Duodenal mucosa (tissue), 2 donors: ENCODE measurements around the gene ZCCHC14.

Experiments used
- H3K27ac ChIP-seq: one replicate; pipeline ENCODE4 v1.7.0; 2013; ENCODE audit warnings: low read depth, low read length
- H3K27me3 ChIP-seq, 2 donors: one replicate each; pipeline ENCODE4 v1.7.0; 2013; ENCODE audit warnings: low read length in 2 of 2, control low read depth in 1 of 2; ENCODE audit not compliant: insufficient read depth in 2 of 2, control insufficient read depth in 1 of 2
- H3K36me3 ChIP-seq, 2 donors: one replicate each; pipeline ENCODE4 v1.7.0; 2013; ENCODE audit warnings: low read length in 2 of 2, control low read depth in 1 of 2; ENCODE audit not compliant: insufficient read depth in 2 of 2, control insufficient read depth in 1 of 2
- H3K4me1 ChIP-seq, 2 donors: one replicate each; pipeline ENCODE4 v1.7.0; 2013; ENCODE audit warnings: low read length in 2 of 2, control low read depth in 1 of 2; ENCODE audit not compliant: insufficient read depth in 2 of 2, control insufficient read depth in 1 of 2
- H3K4me3 ChIP-seq, 2 donors: one replicate each; pipeline ENCODE4 v1.7.0; 2013; ENCODE audit warnings: low read length in 2 of 2, low read depth in 1 of 2
- H3K9ac ChIP-seq, 2 donors: one replicate each; pipeline ENCODE4 v1.7.0; 2013; ENCODE audit warnings: low read length in 2 of 2, low read depth in 1 of 2
- H3K9me3 ChIP-seq, 2 donors: one replicate each; pipeline ENCODE4 v1.7.0; 2013; ENCODE audit warnings: low read length in 2 of 2, control low read depth in 1 of 2; ENCODE audit not compliant: control insufficient read depth in 1 of 2

Gene ZCCHC14

DNA sequence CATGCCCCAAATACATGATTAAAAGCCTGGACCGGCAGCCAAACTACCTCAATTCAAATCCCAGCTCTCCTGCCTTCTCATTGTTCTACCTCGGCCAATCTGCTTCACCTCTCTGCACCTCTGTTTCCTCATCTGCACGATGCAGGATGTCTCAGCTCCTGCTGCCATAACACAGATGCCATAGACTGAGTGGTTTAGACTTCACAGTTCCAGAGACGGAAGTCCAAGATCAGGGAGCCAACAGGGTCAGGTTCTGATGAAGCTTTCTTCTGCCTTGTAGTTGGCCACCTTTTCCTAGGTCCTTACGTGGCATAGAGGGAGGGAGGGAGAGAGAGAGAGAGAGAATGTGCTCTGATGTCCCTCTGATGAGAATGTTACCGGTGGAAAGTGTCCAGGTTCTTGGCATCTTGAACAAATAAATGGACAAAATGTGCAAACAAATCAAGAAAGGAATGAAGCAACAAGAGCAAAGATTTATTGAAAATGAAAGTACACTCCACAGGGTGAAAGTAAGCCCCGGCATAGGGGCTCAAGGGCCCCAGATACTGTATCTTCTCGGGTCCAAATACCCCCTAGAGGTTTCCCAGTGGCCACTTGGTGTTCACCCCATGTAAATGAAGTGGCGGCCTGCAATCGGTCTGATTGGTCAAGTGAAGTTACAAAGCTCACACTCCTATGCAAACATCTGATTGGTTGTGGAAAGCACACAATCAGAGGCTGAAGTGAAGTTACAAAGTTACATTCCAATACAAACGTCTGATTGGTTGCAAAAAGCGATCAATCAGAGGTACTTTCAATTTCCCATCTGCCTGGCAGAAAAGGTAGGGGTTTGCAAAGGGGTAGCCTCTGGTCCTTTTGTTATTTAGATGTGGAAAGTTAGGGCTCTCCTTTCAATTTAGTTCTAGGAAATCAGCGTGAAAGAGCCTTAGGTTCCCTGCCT lies 43.3 kb upstream of the ZCCHC14 start:
- Histone ChIP-seq H3K36me3 (no peaks in the 10 kb centered on the region), H3K9ac (no peak overlapping the region), H3K9me3 (peaks cover 6 to 9% of the 10 kb centered on the region in 2 donors), H3K27ac (no peak overlapping the region), H3K27me3 (peaks cover 0 to 5% of the 10 kb centered on the region in 2 donors), H3K4me1 (peaks cover 0 to 8% of the 10 kb centered on the region in 2 donors), H3K4me3 (no peak overlapping the region)

DNA sequence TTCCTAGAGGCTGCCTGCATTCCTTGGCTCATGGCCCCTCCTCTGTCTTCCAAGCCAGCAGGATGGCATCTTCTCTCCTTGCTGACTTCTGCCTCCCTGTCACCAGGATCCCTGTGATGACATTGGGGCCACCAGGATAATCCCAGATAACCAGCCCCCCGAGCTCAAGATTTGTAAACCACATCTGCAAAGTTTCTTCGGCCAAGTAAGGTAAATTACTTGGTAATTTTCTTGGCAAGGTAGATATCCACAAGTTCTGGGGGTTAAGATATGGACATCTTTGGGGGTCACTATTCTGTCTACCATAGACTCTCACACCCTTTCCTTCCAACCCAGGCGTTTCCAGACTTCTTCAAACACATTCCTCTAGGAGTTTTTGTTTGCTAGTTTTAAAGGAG lies 42.6 kb upstream of the ZCCHC14 start:
- no peaks in the 10 kb centered on the region for H3K27me3 ChIP-seq
- H3K4me3 ChIP-seq = no peak overlapping the region
- peaks cover 0 to 8% of the 10 kb centered on the region in 2 donors for H3K4me1 ChIP-seq
- peaks cover 6 to 9% of the 10 kb centered on the region in 2 donors for H3K9me3 ChIP-seq
- no peaks in the 10 kb centered on the region for H3K36me3 ChIP-seq
- H3K27ac ChIP-seq = no peak overlapping the region
- no peak overlapping the region for H3K9ac ChIP-seq

DNA sequence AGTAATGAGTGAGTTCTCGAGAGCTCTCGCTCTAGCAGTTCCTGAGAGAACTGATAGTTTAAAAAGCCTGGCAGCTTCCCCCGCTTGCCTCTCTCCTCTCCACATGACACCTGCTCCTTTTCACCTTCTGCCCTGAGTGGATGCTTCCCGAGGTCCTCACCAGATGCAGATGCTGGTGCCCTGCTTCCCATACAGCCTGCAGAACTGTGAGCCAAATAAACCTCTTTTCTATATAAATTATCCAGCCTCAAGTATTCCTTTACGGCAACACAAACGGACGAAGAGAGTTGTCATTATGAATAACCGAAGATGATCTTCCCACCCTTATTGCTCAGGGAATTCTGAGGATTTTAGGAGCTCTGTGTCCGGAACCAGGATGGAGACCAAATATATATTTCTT lies 41.9 kb upstream of the ZCCHC14 start:
- H3K9ac ChIP-seq = no peak overlapping the region
- H3K36me3 ChIP-seq = no peaks in the 10 kb centered on the region
- peaks cover 0 to 5% of the 10 kb centered on the region in 2 donors for H3K4me1 ChIP-seq
- peaks cover 6 to 9% of the 10 kb centered on the region in 2 donors for H3K9me3 ChIP-seq
- no peak overlapping the region for H3K27ac ChIP-seq
- H3K27me3 ChIP-seq = no peaks in the 10 kb centered on the region
- no peak overlapping the region for H3K4me3 ChIP-seq

DNA sequence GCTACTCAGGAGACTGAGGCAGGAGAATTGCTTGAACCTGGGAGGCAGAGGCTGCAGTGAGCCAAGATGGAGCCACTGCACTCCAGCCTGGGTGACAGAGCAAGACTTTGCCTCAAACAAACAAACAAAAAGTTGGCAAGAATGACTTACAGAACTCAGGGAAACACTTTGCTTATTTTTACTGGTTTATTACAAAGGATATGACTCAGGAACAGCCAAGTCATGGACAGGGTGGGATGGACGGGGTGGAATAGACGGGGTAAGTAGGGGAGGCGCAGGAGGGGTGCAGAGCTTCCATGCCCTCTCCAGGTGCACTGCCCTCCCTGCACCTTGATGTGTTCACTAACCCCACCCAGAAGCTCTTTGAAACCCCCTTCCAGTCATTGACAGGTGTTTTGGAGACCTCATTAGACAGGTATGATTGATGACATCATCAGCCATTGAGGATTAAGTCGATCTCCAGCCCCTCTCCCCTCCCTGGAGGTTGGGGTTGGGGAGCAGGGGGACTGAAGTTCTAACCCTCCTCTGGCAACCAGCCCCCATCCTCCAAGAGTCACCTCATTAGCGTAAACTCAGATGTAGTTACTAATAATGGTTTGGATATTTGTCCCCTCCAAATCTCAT lies 41.3 kb upstream of the ZCCHC14 start:
- H3K27ac ChIP-seq = no peak overlapping the region
- H3K9ac ChIP-seq = no peak overlapping the region
- H3K9me3 ChIP-seq = peaks cover 6 to 9% of the 10 kb centered on the region in 2 donors
- H3K36me3 ChIP-seq = no peaks in the 10 kb centered on the region
- peaks cover 5 to 6% of the 10 kb centered on the region in 2 donors for H3K4me1 ChIP-seq
- no peaks in the 10 kb centered on the region for H3K27me3 ChIP-seq
- H3K4me3 ChIP-seq = no peak overlapping the region

DNA sequence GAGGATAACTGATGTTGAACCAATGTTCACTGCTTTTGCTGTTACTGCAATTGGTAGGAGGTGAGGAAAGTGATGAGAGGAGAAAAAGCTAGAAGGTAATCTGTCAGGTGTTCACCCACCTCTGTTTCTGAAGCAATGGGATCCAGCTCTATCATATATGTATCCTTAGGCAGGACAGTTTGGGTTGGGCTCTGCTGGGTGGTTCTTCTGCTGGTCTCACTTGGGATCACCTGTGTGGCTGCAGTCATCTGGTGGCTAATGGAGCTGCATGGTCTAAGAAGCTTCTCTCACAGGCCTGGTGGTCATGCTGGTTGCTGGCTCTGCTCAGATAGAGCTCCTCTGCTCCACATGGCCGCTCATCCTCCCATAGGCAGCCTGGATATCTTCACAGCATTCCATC lies 40.2 kb upstream of the ZCCHC14 start:
- Histone ChIP-seq H3K4me3 (no peak overlapping the region), H3K36me3 (no peaks in the 10 kb centered on the region), H3K27ac (no peak overlapping the region), H3K9me3 (peaks cover 6 to 9% of the 10 kb centered on the region in 2 donors), H3K4me1 (peaks cover 8 to 14% of the 10 kb centered on the region in 2 donors), H3K27me3 (no peaks in the 10 kb centered on the region), H3K9ac (no peak overlapping the region)

- H3K9me3 ChIP-seq = peaks cover 6 to 9% of the 10 kb centered on the region in 2 donors
- H3K4me3 ChIP-seq = no peak overlapping the region
- no peaks in the 10 kb centered on the region for H3K36me3 ChIP-seq
- H3K9ac ChIP-seq = no peak overlapping the region
- H3K4me1 ChIP-seq = peaks cover 8 to 14% of the 10 kb centered on the region in 2 donors
- H3K27me3 ChIP-seq = no peaks in the 10 kb centered on the region
- no peak overlapping the region for H3K27ac ChIP-seq
Observed at GRCh38 chr16:87531418-87531817, 38.6 kb upstream of the ZCCHC14 start.

DNA sequence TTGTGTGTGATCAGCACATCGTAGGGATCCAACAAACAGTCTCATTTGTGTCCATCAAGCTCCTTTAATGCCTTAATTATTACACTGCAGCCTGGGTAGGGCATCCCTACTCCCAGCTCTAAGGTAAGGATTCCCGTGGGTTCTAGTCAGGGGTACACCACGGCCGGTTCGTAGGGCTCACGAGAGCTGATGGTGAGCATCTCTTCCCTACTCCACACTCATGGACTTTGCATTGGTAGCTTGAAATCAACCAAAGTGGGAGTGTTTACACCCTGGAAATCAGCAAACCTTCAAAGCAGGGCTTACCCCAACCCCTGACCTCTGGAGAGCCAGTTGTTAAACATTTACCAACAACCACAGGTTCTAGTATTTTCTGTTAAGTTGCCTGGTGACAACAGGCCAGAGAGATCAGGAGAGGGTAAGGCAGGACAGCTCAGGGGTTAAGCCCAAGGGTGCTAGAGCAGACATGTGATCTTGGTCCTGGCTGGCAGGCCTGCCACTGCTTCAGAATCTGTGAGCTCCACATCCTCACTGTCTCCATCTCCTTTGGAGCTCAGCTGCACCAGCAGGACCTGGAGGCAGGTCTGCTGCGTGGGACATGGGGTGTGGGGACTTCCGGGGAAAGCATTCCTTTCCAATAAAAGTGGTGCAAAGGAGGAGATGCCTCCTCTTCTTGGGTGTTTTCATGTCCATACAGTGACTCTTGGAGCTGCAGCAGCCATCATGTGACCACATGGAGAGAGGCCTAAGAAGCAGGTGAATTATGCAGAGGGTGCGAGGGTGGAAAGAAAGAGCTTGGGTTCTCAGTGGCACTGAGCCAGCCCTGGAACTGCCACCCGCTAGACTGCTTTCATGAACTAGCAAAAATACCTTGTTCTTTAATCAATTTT lies 36.1 kb upstream of the ZCCHC14 start:
- H3K36me3 ChIP-seq = no peaks in the 10 kb centered on the region
- no peak overlapping the region for H3K27ac ChIP-seq
- H3K27me3 ChIP-seq = no peaks in the 10 kb centered on the region
- no peak overlapping the region for H3K9ac ChIP-seq
- peaks cover 8 to 14% of the 10 kb centered on the region in 2 donors for H3K4me1 ChIP-seq
- H3K9me3 ChIP-seq = peaks cover 6 to 9% of the 10 kb centered on the region in 2 donors
- H3K4me3 ChIP-seq = no peak overlapping the region

GRCh38 chr16:87527055-87527724 lies 34.4 kb upstream of the ZCCHC14 start:
- Histone ChIP-seq H3K36me3 (no peaks in the 10 kb centered on the region), H3K9ac (no peak overlapping the region), H3K4me3 (no peak overlapping the region), H3K27ac (no peak overlapping the region), H3K4me1 (peaks cover 8 to 14% of the 10 kb centered on the region in 2 donors), H3K27me3 (no peaks in the 10 kb centered on the region), H3K9me3 (no peaks in the 10 kb centered on the region)

- no peaks in the 10 kb centered on the region for H3K27me3 ChIP-seq
- no peak overlapping the region for H3K4me3 ChIP-seq
- no peaks in the 10 kb centered on the region for H3K36me3 ChIP-seq
- no peak overlapping the region for H3K27ac ChIP-seq
- no peak overlapping the region for H3K9ac ChIP-seq
- H3K4me1 ChIP-seq = peaks cover 8 to 14% of the 10 kb centered on the region in 2 donors
- no peaks in the 10 kb centered on the region for H3K9me3 ChIP-seq
Observed at GRCh38 chr16:87526238-87526947, 33.6 kb upstream of the ZCCHC14 start.
